ENCODE measurements around the gene FBXO3.

GRCh38 chr11:33785609-33786008, 11.3 kb upstream of the FBXO3 start:
- TF ChIP-seq CTCF (IDR thresholded peaks at IDR 0.05): no peak
- TF ChIP-seq POLR2A (IDR thresholded peaks at IDR 0.05): no peak
- no peak for TF ChIP-seq EP300 (IDR thresholded peaks at IDR 0.05)

All from tibial nerve (tissue), 4 donors.